GM19468 (cell line): ENCODE measurements around the gene PALLD.
"Not testable (repeated sequence)": the region's sequence is repeated elsewhere in the genome, so short reads cannot be mapped to it uniquely, and the experiment has no call there.

Source experiments
- ATAC-seq: cut with Tn5 transposase; IDR thresholded peaks from one replicate; pipeline ENCODE4 v1.9.1; 2021; ENCODE audit warnings: mild to moderate bottlenecking, moderate library complexity, moderate number of reproducible peaks; ENCODE audit not compliant: unreplicated experiment; ENCODE audit errors: extremely low read depth

Gene PALLD

GRCh38 chr4:168802222-168802621, 305.4 kb downstream of the PALLD start:
- no peak for ATAC-seq

- ATAC-seq: not testable (repeated sequence)
These were observed 306.2 kb downstream of the PALLD start for GRCh38 chr4:168803052-168803451.

GRCh38 chr4:168803732-168804131, 306.9 kb downstream of the PALLD start:
- no peak for ATAC-seq

GRCh38 chr4:168804146-168804545, 307.3 kb downstream of the PALLD start:
- ATAC-seq: no peak

- ATAC-seq: no peak
These were observed 308.5 kb downstream of the PALLD start for GRCh38 chr4:168805341-168805740.

- not testable (repeated sequence) for ATAC-seq
These were observed 309.4 kb downstream of the PALLD start for GRCh38 chr4:168806247-168806646.

GRCh38 chr4:168811207-168811606, 314.4 kb downstream of the PALLD start:
- no peak for ATAC-seq

GRCh38 chr4:168811786-168812651, 315.2 kb downstream of the PALLD start:
- no peak for ATAC-seq

GRCh38 chr4:168812806-168813205, 316.0 kb downstream of the PALLD start:
- no peak for ATAC-seq

GRCh38 chr4:168813890-168814289, 317.0 kb downstream of the PALLD start:
- no peak for ATAC-seq

GRCh38 chr4:168815379-168816345, 318.8 kb downstream of the PALLD start:
- no peak for ATAC-seq

- ATAC-seq: no peak
These were observed 320.5 kb downstream of the PALLD start for GRCh38 chr4:168817370-168817769.

- ATAC-seq: no peak
These were observed 325.6 kb downstream of the PALLD start for GRCh38 chr4:168822481-168822880.

- no peak for ATAC-seq
These were observed 329.1 kb downstream of the PALLD start for GRCh38 chr4:168825975-168826374.

- ATAC-seq: no peak
These were observed 329.8 kb downstream of the PALLD start for GRCh38 chr4:168826620-168827019.

GRCh38 chr4:168830777-168831512, 334.1 kb downstream of the PALLD start:
- no peak for ATAC-seq

GRCh38 chr4:168831585-168831918, 334.7 kb downstream of the PALLD start:
- ATAC-seq: no peak

- peak; percentile 84 for ATAC-seq
These were observed 335.3 kb downstream of the PALLD start for GRCh38 chr4:168831919-168832762.

- ATAC-seq: no peak
These were observed 336.1 kb downstream of the PALLD start for GRCh38 chr4:168832763-168833575.
